ENCODE data around the gene BRI3BP. TPM values are rescaled to one million over a fixed set of nuclear protein-coding genes. Genes with fewer than 3 reads are reported as not detected.

The BRI3BP gene
- polyA plus RNA-seq, 1 donor from 2014 or later: 5.9 TPM

- H3K27ac Mint-ChIP-seq: peak overlapping the region; percentile 92 to 94 (median 93)
- H3K36me3 Mint-ChIP-seq: peaks cover 3% of the 10 kb centered on the region
- H3K9me3 Mint-ChIP-seq: no peaks in the 10 kb centered on the region
- peaks cover 30 to 32% (median 32%) of the 10 kb centered on the region in 3 donors for H3K4me1 Mint-ChIP-seq
- no peaks in the 10 kb centered on the region for H3K27me3 Mint-ChIP-seq
- peak overlapping the region; percentile 94 to 97 (median 96) for H3K4me3 Mint-ChIP-seq
Observed at GRCh38 chr12:124995200-124995961, 1.9 kb downstream of the BRI3BP start.

GRCh38 chr12:124998705-124999104 lies 5.3 kb downstream of the BRI3BP start:
- H3K9me3 Mint-ChIP-seq: no peaks in the 10 kb centered on the region
- peak overlapping the region in 2 of 3 donors; percentile 31 to 77 for H3K27ac Mint-ChIP-seq
- H3K4me3 Mint-ChIP-seq: peak overlapping the region in 1 of 4 donors; percentile 58
- H3K27me3 Mint-ChIP-seq: no peaks in the 10 kb centered on the region
- H3K4me1 Mint-ChIP-seq: peaks cover 32 to 39% (median 34%) of the 10 kb centered on the region in 3 donors
- H3K36me3 Mint-ChIP-seq: peaks cover 8% of the 10 kb centered on the region

- Mint-ChIP-seq H3K4me3 (no peak overlapping the region), H3K27ac (peak overlapping the region in 2 of 3 donors; percentile 11 to 63), H3K9me3 (no peaks in the 10 kb centered on the region), H3K27me3 (no peaks in the 10 kb centered on the region), H3K36me3 (peaks cover 8% of the 10 kb centered on the region), H3K4me1 (peaks cover 17 to 24% (median 19%) of the 10 kb centered on the region in 3 donors)
Observed at GRCh38 chr12:125001636-125002035, 8.2 kb downstream of the BRI3BP start.

GRCh38 chr12:125003021-125003420 lies 9.6 kb downstream of the BRI3BP start:
- peaks cover 8% of the 10 kb centered on the region for H3K36me3 Mint-ChIP-seq
- no peaks in the 10 kb centered on the region for H3K27me3 Mint-ChIP-seq
- no peak overlapping the region for H3K4me3 Mint-ChIP-seq
- no peaks in the 10 kb centered on the region for H3K9me3 Mint-ChIP-seq
- H3K27ac Mint-ChIP-seq: peak overlapping the region in 1 of 3 donors; percentile 43
- H3K4me1 Mint-ChIP-seq: peaks cover 11 to 20% (median 15%) of the 10 kb centered on the region in 3 donors

- H3K36me3 Mint-ChIP-seq: peaks cover 4% of the 10 kb centered on the region
- no peaks in the 10 kb centered on the region for H3K27me3 Mint-ChIP-seq
- peaks cover 11 to 13% (median 11%) of the 10 kb centered on the region in 3 donors for H3K4me1 Mint-ChIP-seq
- no peaks in the 10 kb centered on the region for H3K9me3 Mint-ChIP-seq
- H3K4me3 Mint-ChIP-seq: peak overlapping the region in 1 of 4 donors; percentile 58
- H3K27ac Mint-ChIP-seq: no peak overlapping the region
Observed at GRCh38 chr12:125004621-125005020, 11.2 kb downstream of the BRI3BP start.

- no peak overlapping the region for H3K27ac Mint-ChIP-seq
- H3K4me3 Mint-ChIP-seq: no peak overlapping the region
- peaks cover 3% of the 10 kb centered on the region for H3K36me3 Mint-ChIP-seq
- H3K27me3 Mint-ChIP-seq: no peaks in the 10 kb centered on the region
- H3K4me1 Mint-ChIP-seq: peaks cover 8 to 10% (median 8%) of the 10 kb centered on the region in 3 donors
- H3K9me3 Mint-ChIP-seq: no peaks in the 10 kb centered on the region
Observed at GRCh38 chr12:125005652-125006051, 12.2 kb downstream of the BRI3BP start.

GRCh38 chr12:125006365-125006764 lies 12.9 kb downstream of the BRI3BP start:
- Mint-ChIP-seq H3K9me3 (no peaks in the 10 kb centered on the region), H3K36me3 (peaks cover 3% of the 10 kb centered on the region), H3K27me3 (no peaks in the 10 kb centered on the region), H3K4me3 (no peak overlapping the region), H3K27ac (no peak overlapping the region), H3K4me1 (peaks cover 6 to 9% (median 8%) of the 10 kb centered on the region in 3 donors)

GRCh38 chr12:125013816-125014442 lies 20.5 kb downstream of the BRI3BP start:
- H3K36me3 Mint-ChIP-seq: peaks cover 7% of the 10 kb centered on the region
- no peaks in the 10 kb centered on the region for H3K4me1 Mint-ChIP-seq
- no peaks in the 10 kb centered on the region for H3K27me3 Mint-ChIP-seq
- H3K9me3 Mint-ChIP-seq: no peaks in the 10 kb centered on the region
- H3K27ac Mint-ChIP-seq: peak overlapping the region in 1 of 3 donors; percentile 80
- H3K4me3 Mint-ChIP-seq: no peak overlapping the region

GRCh38 chr12:125014526-125014925 lies 21.1 kb downstream of the BRI3BP start:
- Mint-ChIP-seq H3K36me3 (peaks cover 7% of the 10 kb centered on the region), H3K9me3 (no peaks in the 10 kb centered on the region), H3K27ac (peak overlapping the region in 1 of 3 donors; percentile 80), H3K4me1 (no peaks in the 10 kb centered on the region), H3K27me3 (no peaks in the 10 kb centered on the region), H3K4me3 (no peak overlapping the region)

GRCh38 chr12:125015680-125016310 lies 22.4 kb downstream of the BRI3BP start:
- H3K36me3 Mint-ChIP-seq: peaks cover 7% of the 10 kb centered on the region
- no peaks in the 10 kb centered on the region for H3K9me3 Mint-ChIP-seq
- H3K4me3 Mint-ChIP-seq: no peak overlapping the region
- no peak overlapping the region for H3K27ac Mint-ChIP-seq
- H3K27me3 Mint-ChIP-seq: no peaks in the 10 kb centered on the region
- no peaks in the 10 kb centered on the region for H3K4me1 Mint-ChIP-seq

- Mint-ChIP-seq H3K4me3 (no peak overlapping the region), H3K9me3 (no peaks in the 10 kb centered on the region), H3K27ac (peak overlapping the region in 1 of 3 donors; percentile 73), H3K36me3 (peaks cover 7% of the 10 kb centered on the region), H3K27me3 (no peaks in the 10 kb centered on the region), H3K4me1 (no peaks in the 10 kb centered on the region)
Observed at GRCh38 chr12:125017801-125018200, 24.4 kb downstream of the BRI3BP start.

- H3K4me3 Mint-ChIP-seq: no peak overlapping the region
- H3K9me3 Mint-ChIP-seq: no peaks in the 10 kb centered on the region
- peaks cover 9% of the 10 kb centered on the region for H3K36me3 Mint-ChIP-seq
- no peaks in the 10 kb centered on the region for H3K27me3 Mint-ChIP-seq
- H3K4me1 Mint-ChIP-seq: no peaks in the 10 kb centered on the region
- H3K27ac Mint-ChIP-seq: peak overlapping the region in 1 of 3 donors; percentile 73
Observed at GRCh38 chr12:125018356-125018755, 24.9 kb downstream of the BRI3BP start.

GRCh38 chr12:125021096-125021495 lies 27.7 kb downstream of the BRI3BP start:
- Mint-ChIP-seq H3K36me3 (peaks cover 7% of the 10 kb centered on the region), H3K4me3 (no peak overlapping the region), H3K27ac (peak overlapping the region in 1 of 3 donors; percentile 43), H3K9me3 (no peaks in the 10 kb centered on the region), H3K4me1 (no peaks in the 10 kb centered on the region), H3K27me3 (no peaks in the 10 kb centered on the region)

GRCh38 chr12:125021771-125022170 lies 28.3 kb downstream of the BRI3BP start:
- Mint-ChIP-seq H3K36me3 (peaks cover 9% of the 10 kb centered on the region), H3K9me3 (no peaks in the 10 kb centered on the region), H3K4me1 (no peaks in the 10 kb centered on the region), H3K27me3 (no peaks in the 10 kb centered on the region), H3K27ac (no peak overlapping the region), H3K4me3 (no peak overlapping the region)

GRCh38 chr12:125023065-125023464 lies 29.6 kb downstream of the BRI3BP start:
- no peaks in the 10 kb centered on the region for H3K9me3 Mint-ChIP-seq
- no peaks in the 10 kb centered on the region for H3K27me3 Mint-ChIP-seq
- no peaks in the 10 kb centered on the region for H3K4me1 Mint-ChIP-seq
- peaks cover 12% of the 10 kb centered on the region for H3K36me3 Mint-ChIP-seq
- no peak overlapping the region for H3K4me3 Mint-ChIP-seq
- no peak overlapping the region for H3K27ac Mint-ChIP-seq

Measured in IgD-negative memory B cell (primary cell).